Measurements from ENCODE around the gene WDFY4.

Gene WDFY4

GRCh38 chr10:48809261-48809660 lies 124.6 kb downstream of the WDFY4 start:
- Histone ChIP-seq H3K27me3 (no peaks in the 10 kb centered on the region), H3K4me1 (peaks cover 0 to 10% (median 4%) of the 10 kb centered on the region in 4 donors), H3K9me3 (no peaks in the 10 kb centered on the region), H3K36me3 (no peaks in the 10 kb centered on the region), H3K4me3 (no peak overlapping the region), H3K27ac (no peak overlapping the region)
- no peak for TF ChIP-seq CTCF (IDR thresholded peaks at IDR 0.05)
- no peak for DNase-seq
- intact Hi-C loops (cut with DNase I; ENCODE audit: low total_unique reads) = no loop called here

- DNase-seq = no peak
- Histone ChIP-seq H3K27me3 (no peaks in the 10 kb centered on the region), H3K4me1 (no peaks in the 10 kb centered on the region), H3K4me3 (no peak overlapping the region), H3K36me3 (no peaks in the 10 kb centered on the region), H3K27ac (no peak overlapping the region), H3K9me3 (no peaks in the 10 kb centered on the region)
- no peak for TF ChIP-seq CTCF (IDR thresholded peaks at IDR 0.05)
- intact Hi-C loops (cut with DNase I; ENCODE audit: low total_unique reads) = no loop called here
Measured at GRCh38 chr10:48811461-48811860, 126.8 kb downstream of the WDFY4 start.

DNA sequence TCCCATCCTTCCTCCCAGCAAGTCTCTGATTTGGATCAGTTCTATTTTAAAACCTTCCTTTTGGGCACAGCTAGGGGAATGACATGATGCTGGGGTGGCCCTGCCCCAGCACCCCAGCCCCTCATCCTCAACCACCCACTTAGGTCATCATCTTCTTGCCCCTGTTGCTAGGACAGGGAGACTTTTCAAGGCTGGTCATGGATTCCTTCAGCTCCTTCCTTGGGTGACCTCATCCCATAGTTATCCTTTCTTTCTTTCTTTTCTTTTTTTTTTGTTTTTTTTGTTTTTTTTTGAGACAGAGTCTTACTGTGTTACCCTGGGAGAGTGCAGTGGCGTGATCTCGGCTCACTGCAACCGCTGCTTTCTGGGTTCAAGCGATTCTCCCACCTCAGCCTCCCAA lies 127.2 kb downstream of the WDFY4 start:
- Histone ChIP-seq H3K4me1 (no peaks in the 10 kb centered on the region), H3K4me3 (no peak overlapping the region), H3K36me3 (no peaks in the 10 kb centered on the region), H3K27ac (no peak overlapping the region), H3K27me3 (no peaks in the 10 kb centered on the region), H3K9me3 (no peaks in the 10 kb centered on the region)
- no peak for TF ChIP-seq CTCF (IDR thresholded peaks at IDR 0.05)
- intact Hi-C loops (cut with DNase I; ENCODE audit: low total_unique reads) = loop anchor here (2.0 kb wide), 1 partner anchor 33 kb away; no protein-coding TSS in a partner anchor
- no peak for DNase-seq

- H3K4me3 ChIP-seq = no peak overlapping the region
- no peaks in the 10 kb centered on the region for H3K27me3 ChIP-seq
- no peak for DNase-seq
- no peaks in the 10 kb centered on the region for H3K9me3 ChIP-seq
- H3K4me1 ChIP-seq = no peaks in the 10 kb centered on the region
- no peak overlapping the region for H3K27ac ChIP-seq
- H3K36me3 ChIP-seq = no peaks in the 10 kb centered on the region
- no peak for TF ChIP-seq CTCF (IDR thresholded peaks at IDR 0.05)
- intact Hi-C loops (cut with DNase I; ENCODE audit: low total_unique reads) = loop anchor here (2.0 kb wide), 1 partner anchor 32 kb away; no protein-coding TSS in a partner anchor
Measured at GRCh38 chr10:48813291-48813690, 128.6 kb downstream of the WDFY4 start.

DNA sequence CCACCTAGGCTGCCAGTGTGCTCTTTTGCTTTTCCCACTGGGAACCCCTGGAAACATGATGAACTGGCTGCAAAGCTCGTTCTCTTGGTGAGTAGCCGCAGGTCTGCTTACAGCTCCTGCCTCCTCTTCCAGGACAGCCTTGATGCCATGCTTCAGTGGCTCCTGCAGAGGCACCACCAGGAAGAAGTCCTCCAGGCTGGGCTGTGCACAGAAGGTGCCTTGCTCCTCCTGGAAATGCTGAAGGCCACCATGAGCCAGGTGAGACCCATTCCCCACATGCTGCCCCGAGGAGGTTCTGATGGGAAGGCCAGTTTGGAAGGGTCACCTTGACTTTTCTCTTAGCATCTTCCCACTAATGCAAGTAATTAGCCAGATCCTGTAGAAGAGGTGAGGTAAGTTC lies 129.2 kb downstream of the WDFY4 start:
- H3K36me3 ChIP-seq = no peaks in the 10 kb centered on the region

More for the DNA sequence above, 129.2 kb downstream of the WDFY4 start:
- TF ChIP-seq CTCF (IDR thresholded peaks at IDR 0.05) = no peak
- Histone ChIP-seq H3K4me3 (no peak overlapping the region), H3K27me3 (no peaks in the 10 kb centered on the region), H3K27ac (no peak overlapping the region), H3K4me1 (no peaks in the 10 kb centered on the region), H3K9me3 (no peaks in the 10 kb centered on the region)
- no peak for DNase-seq
- intact Hi-C loops (cut with DNase I; ENCODE audit: low total_unique reads) = loop anchor here (2.0 kb wide), 1 partner anchor 31 kb away; no protein-coding TSS in a partner anchor
